Hepatocyte (in vitro differentiated cells): Measurements from ENCODE around the gene TMX3. TPM values are rescaled to one million over a fixed set of nuclear protein-coding genes. Genes with fewer than 3 reads are reported as not detected.

ENCODE experiments used
- DNase-seq: peaks from one replicate; pipeline ENCODE4 v3.0.0-alpha.2; 2016; ENCODE audit warnings: low spot score
- H2AFZ ChIP-seq: fragments of 200-600 bp; sonication (generic); 2 replicates; pipeline ENCODE4 v1.6.0; 2016; ENCODE audit warnings: antibody characterized with exemption, mild to moderate bottlenecking
- H3K27ac ChIP-seq: fragments of 200-600 bp; sonication (generic); 2 replicates; pipeline ENCODE4 v1.5.1; 2016; ENCODE audit warnings: mild to moderate bottlenecking
- H3K27me3 ChIP-seq: fragments of 200-600 bp; sonication (generic); 2 replicates; pipeline ENCODE4 v1.6.1; 2016
- H3K36me3 ChIP-seq: fragments of 200-600 bp; sonication (generic); replicated peaks from 2 replicates; pipeline ENCODE4 v1.5.1; 2016; ENCODE audit warnings: low read depth; ENCODE audit not compliant: insufficient read depth
- H3K4me1 ChIP-seq: fragments of 200-600 bp; sonication (generic); 2 replicates; pipeline ENCODE4 v1.5.1; 2016; ENCODE audit warnings: mild to moderate bottlenecking, moderate library complexity; ENCODE audit not compliant: insufficient read depth
- H3K4me2 ChIP-seq: fragments of 200-600 bp; sonication (generic); 2 replicates; pipeline ENCODE4 v1.6.0; 2016
- H3K4me3 ChIP-seq: fragments of 200-600 bp; sonication (generic); 2 replicates; pipeline ENCODE4 v1.5.1; 2016; ENCODE audit warnings: mild to moderate bottlenecking
- H3K79me2 ChIP-seq: fragments of 200-600 bp; sonication (generic); 2 replicates; pipeline ENCODE4 v1.6.0; 2017; ENCODE audit warnings: mild to moderate bottlenecking
- H3K9me2 ChIP-seq: fragments of 200-600 bp; sonication (generic); replicated peaks from 2 replicates; pipeline ENCODE4 v1.6.0; 2017; ENCODE audit warnings: mild to moderate bottlenecking; ENCODE audit not compliant: insufficient read depth
- H3K9me3 ChIP-seq: fragments of 200-600 bp; sonication (generic); 2 replicates; pipeline ENCODE4 v1.5.1; 2016; ENCODE audit warnings: low read depth, mild to moderate bottlenecking
- H4K20me1 ChIP-seq: fragments of 200-600 bp; sonication (generic); 2 replicates; pipeline ENCODE4 v1.6.0; 2016; ENCODE audit warnings: mild to moderate bottlenecking; ENCODE audit not compliant: insufficient read depth, poor library complexity, severe bottlenecking
- CTCF ChIP-seq: fragments of 200-600 bp; sonication (generic); IDR thresholded peaks from 2 replicates; pipeline ENCODE4 v1.5.1; 2016; ENCODE audit warnings: antibody characterized with exemption, mild to moderate bottlenecking; ENCODE audit not compliant: poor library complexity
- EZH2 ChIP-seq: fragments of 200-600 bp; sonication (generic); IDR thresholded peaks from 2 replicates; pipeline ENCODE4 v1.6.1; 2016; ENCODE audit warnings: antibody characterized with exemption, mild to moderate bottlenecking, borderline replicate concordance
- EZH2phosphoT487 ChIP-seq: fragments of 200-600 bp; sonication (generic); IDR thresholded peaks from one replicate; pipeline ENCODE4 v1.6.1; 2018; ENCODE audit warnings: antibody characterized with exemption, mild to moderate bottlenecking, low read depth, moderate library complexity; ENCODE audit not compliant: unreplicated experiment, severe bottlenecking
- WGBS: methylation state at CpG from one replicate; pipeline ENCODE4 v1.1.6; 2016; ENCODE audit warnings: low lambda C conversion rate; ENCODE audit errors: missing lambda C conversion rate; 5-methylcytosine and 5-hydroxymethylcytosine counted together
- polyA plus RNA-seq: library from polyadenylated mRNA; unstranded; fragments of >200 nt; fragmentation: Nextera tagmentation; extraction: Ambion mirVana; gene quantifications from 2 replicates; pipeline ENCODE4 v1.2.1, GENCODE V29; 2016
- total RNA-seq: library from RNA; depleted of rRNA; stranded (reverse); fragments of >200 nt; gene quantifications from 2 replicates; pipeline ENCODE4 v1.2.3, GENCODE V29; 2014

TMX3 gene
- total and polyA plus RNA-seq, 2 experiments from 2014 or later: 15.1 to 40.2 TPM

- H3K79me2 ChIP-seq: no peaks in the 10 kb centered on the region
- H3K4me2 ChIP-seq: no peak overlapping the region
- no peaks in the 10 kb centered on the region for H3K9me2 ChIP-seq
- over 99% methylated on average over 11 of the region's 11 CpGs for WGBS
- TF ChIP-seq CTCF: no peak
- no peak for TF ChIP-seq EZH2
- TF ChIP-seq EZH2phosphoT487: no peak
- H3K9me3 ChIP-seq: no peaks in the 10 kb centered on the region
- H3K27ac ChIP-seq: no peak overlapping the region
- no peaks in the 10 kb centered on the region for H3K27me3 ChIP-seq
- no peaks in the 10 kb centered on the region for H3K36me3 ChIP-seq
- no peak overlapping the region for H3K4me3 ChIP-seq
- H2AFZ ChIP-seq: no peak overlapping the region
- no peaks in the 10 kb centered on the region for H4K20me1 ChIP-seq
- H3K4me1 ChIP-seq: no peaks in the 10 kb centered on the region
- DNase-seq: no peak
Measured at GRCh38 chr18:68694316-68694715, 20.6 kb downstream of the TMX3 start.

- H3K9me3 ChIP-seq: no peaks in the 10 kb centered on the region
- no peak overlapping the region for H3K4me2 ChIP-seq
- H3K36me3 ChIP-seq: no peaks in the 10 kb centered on the region
- no peaks in the 10 kb centered on the region for H3K79me2 ChIP-seq
- H2AFZ ChIP-seq: no peak overlapping the region
- no peaks in the 10 kb centered on the region for H4K20me1 ChIP-seq
- no peaks in the 10 kb centered on the region for H3K9me2 ChIP-seq
- no peaks in the 10 kb centered on the region for H3K27me3 ChIP-seq
- 97% methylated on average over 26 of the region's 26 CpGs for whole genome bisulfite sequencing
- DNase-seq: no peak
- no peaks in the 10 kb centered on the region for H3K4me1 ChIP-seq
- H3K27ac ChIP-seq: no peak overlapping the region
- TF ChIP-seq EZH2 (no peak), CTCF (no peak), EZH2phosphoT487 (no peak)
- no peak overlapping the region for H3K4me3 ChIP-seq
Measured at GRCh38 chr18:68693091-68693815, 21.7 kb downstream of the TMX3 start.

GRCh38 chr18:68679528-68679927 is 35.4 kb downstream of the TMX3 start:
- no peak for DNase-seq
- H3K9me3 ChIP-seq: no peaks in the 10 kb centered on the region
- no peak overlapping the region for H3K27ac ChIP-seq
- no peaks in the 10 kb centered on the region for H3K4me1 ChIP-seq
- no peaks in the 10 kb centered on the region for H3K27me3 ChIP-seq
- whole genome bisulfite sequencing: 100% methylated on average over 1 of the region's 1 CpG
- no peaks in the 10 kb centered on the region for H3K9me2 ChIP-seq
- H3K4me3 ChIP-seq: no peak overlapping the region
- no peak for TF ChIP-seq EZH2
- TF ChIP-seq EZH2phosphoT487: no peak
- TF ChIP-seq CTCF: no peak
- no peak overlapping the region for H3K4me2 ChIP-seq
- H3K36me3 ChIP-seq: no peaks in the 10 kb centered on the region
- H4K20me1 ChIP-seq: no peaks in the 10 kb centered on the region
- H2AFZ ChIP-seq: no peak overlapping the region
- H3K79me2 ChIP-seq: no peaks in the 10 kb centered on the region
